Uterus (tissue), 4 donors: ENCODE measurements around the gene CPNE4. TPM values are rescaled to one million over a fixed set of nuclear protein-coding genes. Genes with fewer than 3 reads are reported as not detected.

Experiments
- DNase-seq, 2 donors: peaks; one replicate each; pipeline ENCODE4 v3.0.0-alpha.2; 2019 to 2020
- H3K27ac ChIP-seq, 2 donors: fragments of 200-600 bp; sonication (generic); 1 replicate in 1 of 2; 2 replicates in 1 of 2; pipeline ENCODE4 v1.5.1; 2016 to 2018
- H3K27me3 ChIP-seq, 2 donors: fragments of 200-600 bp; sonication (generic); one replicate each; pipeline ENCODE4 v1.5.1; 2018 to 2019; ENCODE audit warnings: control low read depth in 1 of 2
- H3K36me3 ChIP-seq, 2 donors: fragments of 200-600 bp; sonication (generic); one replicate each; pipeline ENCODE4 v1.5.1; 2019; ENCODE audit warnings: control low read depth in 1 of 2
- H3K4me1 ChIP-seq, 2 donors: fragments of 200-600 bp; sonication (generic); one replicate each; pipeline ENCODE4 v1.5.1; 2018 to 2019; ENCODE audit warnings: control low read depth in 1 of 2
- H3K4me3 ChIP-seq, 2 donors: fragments of 200-600 bp; sonication (generic); 1 replicate in 1 of 2; 2 replicates in 1 of 2; pipeline ENCODE4 v1.5.1; 2018 to 2019; ENCODE audit warnings: mild to moderate bottlenecking in 1 of 2
- H3K9me3 ChIP-seq, 2 donors: fragments of 200-600 bp; sonication (generic); one replicate each; pipeline ENCODE4 v1.5.1; 2019; ENCODE audit warnings: control low read depth in 1 of 2
- CTCF ChIP-seq, 4 experiments: fragments of 200-600 bp in 2 of 4; fragments of 450-650 bp in 2 of 4; sonication (generic) in 2 of 4; IDR thresholded peaks; one replicate each; pipeline ENCODE4 v1.5.1; 2016 to 2019; ENCODE audit warnings: antibody characterized with exemption in 4 of 4, mild to moderate bottlenecking in 2 of 4, moderate library complexity in 1 of 4
- POLR2A ChIP-seq, 2 donors: fragments of 450-650 bp; IDR thresholded peaks; one replicate each; pipeline ENCODE4 v1.6.1; 2016; ENCODE audit warnings: antibody characterized with exemption in 2 of 2, mild to moderate bottlenecking in 1 of 2, moderate library complexity in 1 of 2
- intact Hi-C: fragments of 100-400 bp; cut with DNase I; formaldehyde crosslinking; loops from one replicate; pipeline ENCODE4 v1.15.1; 2023; ENCODE audit warnings: low total_unique reads
- total RNA-seq, 4 donors: library from RNA; depleted of rRNA in 3 of 4; stranded (reverse); fragments of >200 nt in 3 of 4; gene quantifications; one replicate each; pipeline versions ENCODE4 v1.1.0 to v1.2.4, GENCODE V29; 2014 to 2023
- donor health status: DM: yes; HTN: yes; CAD: no.

The CPNE4 gene
- total RNA-seq, 4 donors from 2014 or later, result 0.35 TPM; not detected in 3

- intact Hi-C loops, result no loop called here
- no peaks in the 10 kb centered on the region for H3K27me3 ChIP-seq
- no peak for DNase-seq
- no peak overlapping the region for H3K27ac ChIP-seq
- H3K36me3 ChIP-seq, result no peaks in the 10 kb centered on the region
- no peaks in the 10 kb centered on the region for H3K9me3 ChIP-seq
- no peak overlapping the region for H3K4me3 ChIP-seq
- TF ChIP-seq CTCF (IDR thresholded peaks at IDR 0.05) (no peak), POLR2A (IDR thresholded peaks at IDR 0.05) (no peak)
- no peaks in the 10 kb centered on the region for H3K4me1 ChIP-seq
These were observed 185.2 kb downstream of the CPNE4 start for GRCh38 chr3:131849616-131850015.

- Histone ChIP-seq H3K27me3 (no peaks in the 10 kb centered on the region), H3K4me1 (no peaks in the 10 kb centered on the region), H3K36me3 (no peaks in the 10 kb centered on the region), H3K27ac (no peak overlapping the region), H3K9me3 (no peaks in the 10 kb centered on the region), H3K4me3 (no peak overlapping the region)
- TF ChIP-seq CTCF (IDR thresholded peaks at IDR 0.05), result no peak
- no peak for TF ChIP-seq POLR2A (IDR thresholded peaks at IDR 0.05)
- intact Hi-C loops, result no loop called here
- DNase-seq, result no peak
These were observed 186.8 kb downstream of the CPNE4 start for GRCh38 chr3:131847966-131848510.

- H3K36me3 ChIP-seq, result no peaks in the 10 kb centered on the region
- H3K27me3 ChIP-seq, result no peaks in the 10 kb centered on the region
- intact Hi-C loops, result no loop called here
- no peak overlapping the region for H3K4me3 ChIP-seq
- TF ChIP-seq CTCF (IDR thresholded peaks at IDR 0.05) (no peak), POLR2A (IDR thresholded peaks at IDR 0.05) (no peak)
- no peaks in the 10 kb centered on the region for H3K9me3 ChIP-seq
- no peak overlapping the region for H3K27ac ChIP-seq
- no peak for DNase-seq
- H3K4me1 ChIP-seq, result no peaks in the 10 kb centered on the region
These were observed 188.4 kb downstream of the CPNE4 start for GRCh38 chr3:131846296-131846924.

- Histone ChIP-seq H3K4me1 (no peaks in the 10 kb centered on the region), H3K4me3 (no peak overlapping the region), H3K27me3 (no peaks in the 10 kb centered on the region), H3K9me3 (no peaks in the 10 kb centered on the region), H3K36me3 (no peaks in the 10 kb centered on the region), H3K27ac (no peak overlapping the region)
- DNase-seq, result no peak
- intact Hi-C loops, result no loop called here
- TF ChIP-seq CTCF (IDR thresholded peaks at IDR 0.05), result no peak
- TF ChIP-seq POLR2A (IDR thresholded peaks at IDR 0.05), result no peak
These were observed 191.6 kb downstream of the CPNE4 start for GRCh38 chr3:131843174-131843573.

GRCh38 chr3:131840156-131840797, 194.5 kb downstream of the CPNE4 start:
- Histone ChIP-seq H3K9me3 (no peaks in the 10 kb centered on the region), H3K4me3 (no peak overlapping the region), H3K27me3 (no peaks in the 10 kb centered on the region), H3K4me1 (no peaks in the 10 kb centered on the region), H3K27ac (no peak overlapping the region), H3K36me3 (no peaks in the 10 kb centered on the region)
- intact Hi-C loops, result no loop called here
- TF ChIP-seq POLR2A (IDR thresholded peaks at IDR 0.05), result no peak
- TF ChIP-seq CTCF (IDR thresholded peaks at IDR 0.05), result no peak
- no peak for DNase-seq
